HEK293 (cell line): ENCODE measurements around the gene TANGO6.

ENCODE experiments used
- CTCF ChIA-PET: fragments of 350-600 bp; formaldehyde crosslinking; extraction: SDS; loops from one replicate; lab custom pipeline; 2021; ENCODE audit warnings: antibody characterized with exemption; lab: Yijun Ruan, JAX
- POLR2A ChIA-PET: fragments of 300-600 bp; formaldehyde crosslinking; extraction: SDS; loops from one replicate; lab custom pipeline; 2020; ENCODE audit warnings: antibody characterized with exemption, inconsistent platforms; lab: Yijun Ruan, JAX
- H3K27ac ChIP-seq: fragments of 200-500 bp; sonication (Bioruptor generic); 2 replicates; pipeline ENCODE4 v1.5.1; 2014; ENCODE audit warnings: low read depth, low read length, control low read depth, inconsistent platforms; ENCODE audit errors: extremely low read depth
- H3K36me3 ChIP-seq, 2 experiments: fragments of 200-500 bp in 1 of 2; sonication (Bioruptor generic) in 1 of 2; 1 replicate in 1 of 2; 2 replicates in 1 of 2; pipeline ENCODE4 v1.5.1; 2014 to 2017; ENCODE audit warnings: inconsistent platforms in 2 of 2, low read length in 2 of 2; ENCODE audit not compliant: control insufficient read depth in 2 of 2, insufficient read depth in 1 of 2
- H3K4me1 ChIP-seq: fragments of 200-500 bp; sonication (Bioruptor generic); 2 replicates; pipeline ENCODE4 v1.5.1; 2014; ENCODE audit warnings: mild to moderate bottlenecking, low read length, inconsistent platforms; ENCODE audit not compliant: control insufficient read depth, insufficient read depth
- H3K4me3 ChIP-seq: 2 replicates; pipeline ENCODE4 v1.5.1; 2011; ENCODE audit warnings: low read depth, mild to moderate bottlenecking, control low read depth, low read length, moderate library complexity
- H3K9me3 ChIP-seq: fragments of 200-500 bp; sonication (Bioruptor generic); 2 replicates; pipeline ENCODE4 v1.5.1; 2014; ENCODE audit warnings: low read depth, low read length, inconsistent platforms; ENCODE audit not compliant: control insufficient read depth, insufficient read depth
- EGR2 ChIP-seq: fragments of 450-650 bp; formaldehyde crosslinking; IDR thresholded peaks from 2 replicates; pipeline ENCODE4 v1.5.1; 2016; ENCODE audit warnings: low read depth, missing biosample characterization, missing genetic modification characterization
- GLIS2 ChIP-seq: fragments of 450-650 bp; formaldehyde crosslinking; IDR thresholded peaks from 2 replicates; pipeline ENCODE4 v1.5.1; 2016; ENCODE audit warnings: missing biosample characterization, missing genetic modification characterization
- KLF16 ChIP-seq: fragments of 450-650 bp; formaldehyde crosslinking; IDR thresholded peaks from 2 replicates; pipeline ENCODE4 v1.5.1; 2017; ENCODE audit warnings: missing biosample characterization, missing genetic modification characterization
- KLF8 ChIP-seq: fragments of 450-650 bp; formaldehyde crosslinking; IDR thresholded peaks from 2 replicates; pipeline ENCODE4 v1.5.1; 2016; ENCODE audit warnings: missing biosample characterization, missing genetic modification characterization
- MZF1 ChIP-seq: fragments of 450-650 bp; formaldehyde crosslinking; IDR thresholded peaks from 2 replicates; pipeline ENCODE4 v1.5.1; 2017; ENCODE audit warnings: missing biosample characterization, missing genetic modification characterization, borderline replicate concordance
- OSR2 ChIP-seq: fragments of 450-650 bp; formaldehyde crosslinking; IDR thresholded peaks from 2 replicates; pipeline ENCODE4 v1.5.1; 2016; ENCODE audit warnings: missing biosample characterization, missing genetic modification characterization
- OVOL3 ChIP-seq: fragments of 450-650 bp; formaldehyde crosslinking; IDR thresholded peaks from 2 replicates; pipeline ENCODE4 v1.5.1; 2016; ENCODE audit warnings: missing biosample characterization, missing genetic modification characterization
- SALL2 ChIP-seq: fragments of 450-650 bp; formaldehyde crosslinking; IDR thresholded peaks from 2 replicates; pipeline ENCODE4 v1.5.0; 2017; ENCODE audit warnings: missing biosample characterization, mild to moderate bottlenecking, missing genetic modification characterization, borderline replicate concordance
- SP7 ChIP-seq: fragments of 450-650 bp; formaldehyde crosslinking; IDR thresholded peaks from 2 replicates; pipeline ENCODE4 v1.5.1; 2016; ENCODE audit warnings: missing biosample characterization, missing genetic modification characterization
- ZNF132 ChIP-seq: fragments of 450-650 bp; formaldehyde crosslinking; IDR thresholded peaks from 2 replicates; pipeline ENCODE4 v1.5.1; 2017; ENCODE audit warnings: missing biosample characterization, missing genetic modification characterization, borderline replicate concordance
- ZNF174 ChIP-seq: fragments of 450-650 bp; formaldehyde crosslinking; IDR thresholded peaks from 2 replicates; pipeline ENCODE4 v1.5.0; 2017; ENCODE audit warnings: missing biosample characterization, mild to moderate bottlenecking, missing genetic modification characterization
- ZNF18 ChIP-seq: fragments of 450-650 bp; formaldehyde crosslinking; IDR thresholded peaks from 2 replicates; pipeline ENCODE4 v1.5.1; 2016; ENCODE audit warnings: missing biosample characterization, missing genetic modification characterization
- ZNF202 ChIP-seq: fragments of 450-650 bp; formaldehyde crosslinking; IDR thresholded peaks from 2 replicates; pipeline ENCODE4 v1.5.1; 2016; ENCODE audit warnings: missing biosample characterization, missing genetic modification characterization, borderline replicate concordance
- ZNF324 ChIP-seq: fragments of 450-650 bp; formaldehyde crosslinking; IDR thresholded peaks from 2 replicates; pipeline ENCODE4 v1.5.1; 2016; ENCODE audit warnings: missing biosample characterization, missing genetic modification characterization
- ZNF426 ChIP-seq: fragments of 450-650 bp; formaldehyde crosslinking; IDR thresholded peaks from 2 replicates; pipeline ENCODE4 v1.5.1; 2017; ENCODE audit warnings: missing biosample characterization, missing genetic modification characterization, mild to moderate bottlenecking, inconsistent platforms, moderate library complexity
- ZNF473 ChIP-seq: fragments of 450-650 bp; formaldehyde crosslinking; IDR thresholded peaks from 2 replicates; pipeline ENCODE4 v1.5.1; 2017; ENCODE audit warnings: missing biosample characterization, missing genetic modification characterization
- ZNF48 ChIP-seq: fragments of 450-650 bp; formaldehyde crosslinking; IDR thresholded peaks from 2 replicates; pipeline ENCODE4 v1.5.1; 2016; ENCODE audit warnings: missing biosample characterization, missing genetic modification characterization
- ZNF513 ChIP-seq: fragments of 450-650 bp; IDR thresholded peaks from 2 replicates; pipeline ENCODE4 v1.5.1; 2018; ENCODE audit warnings: missing biosample characterization, missing genetic modification characterization
- ZNF529 ChIP-seq: fragments of 450-650 bp; formaldehyde crosslinking; IDR thresholded peaks from 2 replicates; pipeline ENCODE4 v1.5.1; 2017; ENCODE audit warnings: missing genetic modification characterization, missing biosample characterization; ENCODE audit not compliant: insufficient replicate concordance
- ZNF621 ChIP-seq: fragments of 450-650 bp; formaldehyde crosslinking; IDR thresholded peaks from 2 replicates; pipeline ENCODE4 v1.5.1; 2017; ENCODE audit warnings: missing biosample characterization, missing genetic modification characterization
- ZNF623 ChIP-seq: fragments of 450-650 bp; formaldehyde crosslinking; IDR thresholded peaks from 2 replicates; pipeline ENCODE4 v1.5.1; 2016; ENCODE audit warnings: missing biosample characterization, missing genetic modification characterization
- ZNF660 ChIP-seq: fragments of 450-650 bp; IDR thresholded peaks from 2 replicates; pipeline ENCODE4 v1.5.1; 2018; ENCODE audit warnings: missing biosample characterization, mild to moderate bottlenecking, missing genetic modification characterization
- ZNF664 ChIP-seq: fragments of 450-650 bp; formaldehyde crosslinking; IDR thresholded peaks from 2 replicates; pipeline ENCODE4 v1.5.1; 2016; ENCODE audit warnings: missing biosample characterization, missing genetic modification characterization
- ZNF677 ChIP-seq: fragments of 450-650 bp; IDR thresholded peaks from 2 replicates; pipeline ENCODE4 v1.5.0; 2018; ENCODE audit warnings: missing biosample characterization, mild to moderate bottlenecking, missing genetic modification characterization, moderate library complexity
- ZNF701 ChIP-seq: fragments of 450-650 bp; formaldehyde crosslinking; IDR thresholded peaks from 2 replicates; pipeline ENCODE4 v1.5.1; 2016; ENCODE audit warnings: missing biosample characterization, missing genetic modification characterization
- ZSCAN23 ChIP-seq: fragments of 450-650 bp; formaldehyde crosslinking; IDR thresholded peaks from 2 replicates; pipeline ENCODE4 v1.5.1; 2016; ENCODE audit warnings: missing biosample characterization, missing genetic modification characterization
- TF ChIP-seq, protein P1 (sequence below): fragments of 450-650 bp; formaldehyde crosslinking; conservative IDR thresholded peaks from 2 replicates; pipeline ENCODE4 v1.5.1; 2016; ENCODE audit warnings: low read depth, missing biosample characterization, missing genetic modification characterization

Gene TANGO6

GRCh38 chr16:69114346-69114975 is 271.1 kb downstream of the TANGO6 start:
- no peaks in the 10 kb centered on the region for H3K4me1 ChIP-seq
- POLR2A ChIA-PET: no interaction called here
- CTCF ChIA-PET: interaction anchor here (0.6 to 5.6 kb wide), 7 partner anchors 10 to 456 kb away, joined by 3 to 57 read pairs (median 7); no protein-coding TSS in a partner anchor
- H3K4me3 ChIP-seq: no peak overlapping the region
- H3K27ac ChIP-seq: no peak overlapping the region
- no peaks in the 10 kb centered on the region for H3K9me3 ChIP-seq
- TF ChIP-seq ZNF426 (no peak), ZNF621 (tag by site-specific recombination) (no peak), ZSCAN23 (no peak), ZNF529 (tag by site-specific recombination) (no peak), ZNF660 (tag by site-specific recombination) (no peak), ZNF132 (tag by site-specific recombination) (no peak), KLF16 (tag by site-specific recombination) (no peak), ZNF677 (no peak), EGR2 (tag by site-specific recombination) (no peak), ZNF324 (tag by site-specific recombination) (no peak), SP7 (no peak), GLIS2 (tag by site-specific recombination) (no peak), ZNF18 (tag by site-specific recombination) (no peak)
- H3K36me3 ChIP-seq: peaks cover 0 to 67% of the 10 kb centered on the region in 2 experiments; a peak in 1 of 3 replicates

- H3K4me1 ChIP-seq: no peaks in the 10 kb centered on the region
- H3K4me3 ChIP-seq: no peak overlapping the region
- POLR2A ChIA-PET: no interaction called here
- no peaks in the 10 kb centered on the region for H3K9me3 ChIP-seq
- TF ChIP-seq MZF1 (tag by site-specific recombination) (no peak), ZNF664 (tag by site-specific recombination) (no peak), ZNF677 (no peak), ZNF473 (tag by site-specific recombination) (no peak), ZNF202 (tag by site-specific recombination) (no peak), ZNF701 (no peak), ZNF623 (tag by site-specific recombination) (no peak), OVOL3 (tag by site-specific recombination) (no peak), KLF8 (no peak), OSR2 (tag by site-specific recombination) (no peak), ZNF48 (tag by site-specific recombination) (no peak), ZNF529 (tag by site-specific recombination) (no peak), SALL2 (tag by site-specific recombination) (no peak), ZNF513 (tag by site-specific recombination) (no peak), ZNF174 (tag by site-specific recombination) (no peak)
- TF ChIP-seq, protein P1, sequence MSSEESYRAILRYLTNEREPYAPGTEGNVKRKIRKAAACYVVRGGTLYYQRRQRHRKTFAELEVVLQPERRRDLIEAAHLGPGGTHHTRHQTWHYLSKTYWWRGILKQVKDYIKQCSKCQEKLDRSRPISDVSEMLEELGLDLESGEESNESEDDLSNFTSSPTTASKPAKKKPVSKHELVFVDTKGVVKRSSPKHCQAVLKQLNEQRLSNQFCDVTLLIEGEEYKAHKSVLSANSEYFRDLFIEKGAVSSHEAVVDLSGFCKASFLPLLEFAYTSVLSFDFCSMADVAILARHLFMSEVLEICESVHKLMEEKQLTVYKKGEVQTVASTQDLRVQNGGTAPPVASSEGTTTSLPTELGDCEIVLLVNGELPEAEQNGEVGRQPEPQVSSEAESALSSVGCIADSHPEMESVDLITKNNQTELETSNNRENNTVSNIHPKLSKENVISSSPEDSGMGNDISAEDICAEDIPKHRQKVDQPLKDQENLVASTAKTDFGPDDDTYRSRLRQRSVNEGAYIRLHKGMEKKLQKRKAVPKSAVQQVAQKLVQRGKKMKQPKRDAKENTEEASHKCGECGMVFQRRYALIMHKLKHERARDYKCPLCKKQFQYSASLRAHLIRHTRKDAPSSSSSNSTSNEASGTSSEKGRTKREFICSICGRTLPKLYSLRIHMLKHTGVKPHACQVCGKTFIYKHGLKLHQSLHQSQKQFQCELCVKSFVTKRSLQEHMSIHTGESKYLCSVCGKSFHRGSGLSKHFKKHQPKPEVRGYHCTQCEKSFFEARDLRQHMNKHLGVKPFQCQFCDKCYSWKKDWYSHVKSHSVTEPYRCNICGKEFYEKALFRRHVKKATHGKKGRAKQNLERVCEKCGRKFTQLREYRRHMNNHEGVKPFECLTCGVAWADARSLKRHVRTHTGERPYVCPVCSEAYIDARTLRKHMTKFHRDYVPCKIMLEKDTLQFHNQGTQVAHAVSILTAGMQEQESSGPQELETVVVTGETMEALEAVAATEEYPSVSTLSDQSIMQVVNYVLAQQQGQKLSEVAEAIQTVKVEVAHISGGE (tag by site-specific recombination): no peak
- no peak overlapping the region for H3K27ac ChIP-seq
- CTCF ChIA-PET: interaction anchor here (0.6 to 5.6 kb wide), 4 partner anchors 9 to 213 kb away, joined by 3 to 57 read pairs (median 10); no protein-coding TSS in a partner anchor
- H3K36me3 ChIP-seq: peaks cover 0 to 67% of the 10 kb centered on the region in 2 experiments; a peak in 1 of 3 replicates
Observed at GRCh38 chr16:69114976-69115355, 271.6 kb downstream of the TANGO6 start.
